Activated CD4-positive, alpha-beta T cell treated with anti-CD3 and anti-CD28 coated beads, Interleukin-2, amount 50 U/mL, for 48 hours (primary cell): ENCODE measurements around the gene GALNT6.
A peak's percentile ranks its signal among the peaks of the same experiment; 100 is the strongest.

ENCODE experiments used
- DNase-seq, 2 experiments: peaks; one replicate each; pipeline ENCODE4 v3.0.0-alpha.2; 2020

Gene GALNT6

DNA sequence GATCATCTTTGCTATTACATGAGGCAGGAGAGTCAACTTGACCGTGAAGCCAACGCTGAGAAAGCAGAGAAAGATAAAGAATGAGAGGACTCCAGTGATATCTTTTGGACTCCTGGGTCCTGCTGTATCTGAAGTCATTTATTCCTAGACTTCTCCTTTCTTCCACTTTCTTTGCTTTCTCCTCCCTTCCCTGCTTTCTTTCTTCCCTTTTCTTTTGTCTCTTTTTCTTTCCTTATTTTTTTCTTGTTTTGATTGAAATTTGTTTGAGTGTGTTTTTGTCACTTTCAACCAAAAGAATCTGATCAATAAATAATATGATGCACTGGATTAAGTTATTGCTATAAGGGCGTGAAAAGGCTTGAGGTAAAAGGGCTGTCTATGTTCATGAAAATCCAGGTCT is 13.4 kb upstream of the GALNT6 start:
- no peak for DNase-seq

DNA sequence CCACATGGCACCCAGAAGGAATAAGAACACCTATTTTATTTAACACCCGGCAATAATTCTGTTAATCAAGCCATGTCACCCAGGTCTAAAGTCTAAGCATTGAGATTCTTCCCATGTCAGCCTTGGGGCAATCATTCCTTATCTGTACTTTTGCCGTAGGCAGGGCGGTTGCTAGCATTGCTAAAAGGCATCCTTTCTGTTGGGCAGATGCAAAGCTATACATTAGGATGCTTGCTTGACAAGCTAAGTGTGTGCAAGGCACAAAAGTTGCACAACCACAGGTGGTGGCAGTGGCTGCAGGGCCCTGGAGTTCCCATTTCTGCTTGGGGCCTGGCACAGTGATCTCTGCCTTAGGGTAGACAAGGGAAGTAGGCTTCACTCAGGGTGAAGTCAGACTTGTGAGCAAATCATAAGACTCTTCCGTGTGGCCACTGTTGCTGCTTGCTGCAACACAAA is 12.5 kb upstream of the GALNT6 start:
- DNase-seq: no peak

DNA sequence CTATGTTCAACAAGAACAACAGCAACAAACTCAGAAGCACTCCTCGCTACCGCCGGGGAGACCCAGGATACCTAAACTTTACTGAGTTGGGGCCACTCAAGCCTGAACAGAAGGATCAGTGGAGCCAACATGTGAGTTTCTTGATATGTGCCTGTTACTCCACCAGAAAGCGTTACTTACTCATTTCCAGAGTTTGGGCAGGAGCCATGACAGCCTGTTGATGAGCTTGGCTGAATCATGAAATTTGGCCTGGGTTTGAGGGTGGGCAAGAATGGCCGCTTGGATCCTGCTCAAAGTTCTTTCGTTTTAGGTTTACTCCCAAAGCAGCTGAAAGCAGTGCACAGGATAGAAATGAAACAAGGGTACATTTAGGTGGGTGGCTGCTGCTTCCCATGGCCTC is 12.0 kb upstream of the GALNT6 start:
- no peak for DNase-seq

DNA sequence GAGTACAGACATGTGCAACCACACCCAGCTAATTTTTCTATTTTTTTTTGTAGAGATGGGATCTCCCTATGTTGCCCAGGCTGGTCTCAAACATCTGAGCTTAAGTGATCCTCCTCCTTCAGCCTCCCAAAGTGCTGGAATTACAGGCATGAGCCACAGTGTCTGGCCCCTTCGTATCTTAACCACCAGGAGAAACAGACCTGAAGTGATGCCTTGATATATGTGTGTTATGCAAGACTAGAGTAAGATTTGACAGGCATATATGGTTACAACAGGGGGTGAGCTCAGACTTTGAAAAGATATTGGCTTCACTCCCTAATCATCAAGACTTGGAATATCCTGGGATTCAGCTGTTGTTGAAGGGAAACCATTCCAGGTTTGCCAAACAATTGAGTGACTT is 10.7 kb upstream of the GALNT6 start:
- no peak for DNase-seq

DNA sequence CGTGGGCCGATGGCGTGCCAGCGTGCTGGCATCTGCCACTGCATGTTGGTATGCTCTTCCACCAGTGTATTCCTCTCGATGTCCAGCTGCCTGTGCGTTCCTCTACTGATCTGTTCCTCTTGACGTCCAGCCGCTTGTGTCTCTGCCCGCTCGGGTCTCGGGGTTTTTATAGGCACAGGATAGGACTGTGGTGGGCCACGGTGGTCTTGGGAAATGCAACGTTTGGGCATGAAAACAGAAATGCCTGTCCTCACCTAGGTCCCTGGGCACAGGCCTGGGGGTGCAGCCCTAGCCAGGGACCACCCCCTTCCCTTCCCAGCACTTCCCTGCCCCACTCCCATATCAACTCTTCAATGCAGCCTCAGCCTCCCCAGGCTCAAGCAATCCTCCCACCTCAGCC is 10.3 kb upstream of the GALNT6 start:
- DNase-seq: no peak

DNA sequence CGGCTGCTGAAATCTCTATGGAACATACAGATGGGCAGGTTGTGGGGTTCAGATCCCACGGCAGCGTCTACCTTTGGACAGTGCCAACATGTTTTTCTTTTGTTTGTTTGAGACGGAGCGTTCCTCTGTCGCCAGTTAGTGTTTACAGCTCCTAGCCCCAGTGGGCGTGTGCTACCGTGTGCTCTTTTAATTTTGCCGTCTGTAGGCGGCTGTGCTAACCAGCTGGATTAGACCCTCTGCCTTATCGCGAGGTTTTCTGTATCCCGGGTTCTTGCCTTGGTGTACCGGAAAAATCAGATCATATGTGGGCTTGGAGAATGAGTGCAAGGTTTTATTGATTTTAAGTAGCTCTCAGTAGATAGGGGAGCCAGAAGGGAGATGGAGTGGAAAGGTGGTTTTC is 9.8 kb upstream of the GALNT6 start:
- no peak for DNase-seq

DNA sequence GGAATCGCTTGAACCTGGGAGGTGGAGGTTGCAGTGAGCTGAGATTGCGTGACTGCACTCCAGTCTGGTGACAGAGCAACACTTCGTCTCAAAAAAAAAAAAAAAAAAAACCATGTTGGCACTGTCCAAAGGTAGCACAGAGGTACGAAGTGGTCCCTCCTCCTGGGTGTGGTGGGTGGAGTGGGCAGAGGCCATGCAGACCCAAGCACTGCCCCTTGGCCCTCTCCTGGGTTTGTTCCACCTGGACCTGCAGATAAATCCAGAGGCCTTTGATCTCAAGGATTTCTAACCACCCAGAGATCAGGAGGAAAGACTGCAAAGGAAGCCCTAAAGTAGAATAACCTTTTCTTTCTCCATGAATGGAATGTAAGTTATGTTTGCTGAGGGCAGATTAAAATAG is 8.7 kb upstream of the GALNT6 start:
- DNase-seq: no peak

DNA sequence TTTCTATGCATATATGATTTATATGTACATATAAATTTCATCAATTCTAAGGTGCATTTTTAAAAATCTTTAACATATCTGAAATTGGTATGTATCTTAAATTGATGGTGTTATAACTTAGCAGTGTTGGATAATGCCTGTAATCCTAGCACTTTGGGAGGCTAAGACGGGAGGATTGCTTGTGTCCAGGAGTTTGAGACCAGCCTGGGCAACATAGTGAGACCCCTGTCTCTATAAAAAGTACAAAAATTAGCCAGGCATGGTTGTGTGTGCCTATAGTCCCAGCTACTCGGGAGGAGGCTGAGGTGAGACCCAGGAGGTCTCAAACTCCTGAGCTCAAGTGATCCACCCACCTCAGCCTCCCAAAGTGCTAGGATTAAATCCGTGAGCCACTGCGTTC is 6.5 kb upstream of the GALNT6 start:
- DNase-seq: no peak

- DNase-seq: peak; percentile 29 to 52
Observed at GRCh38 chr12:51395283-51396230, 4.4 kb upstream of the GALNT6 start.

- DNase-seq: peak; percentile 52 to 61
Observed at GRCh38 chr12:51393676-51394545, 2.7 kb upstream of the GALNT6 start.

DNA sequence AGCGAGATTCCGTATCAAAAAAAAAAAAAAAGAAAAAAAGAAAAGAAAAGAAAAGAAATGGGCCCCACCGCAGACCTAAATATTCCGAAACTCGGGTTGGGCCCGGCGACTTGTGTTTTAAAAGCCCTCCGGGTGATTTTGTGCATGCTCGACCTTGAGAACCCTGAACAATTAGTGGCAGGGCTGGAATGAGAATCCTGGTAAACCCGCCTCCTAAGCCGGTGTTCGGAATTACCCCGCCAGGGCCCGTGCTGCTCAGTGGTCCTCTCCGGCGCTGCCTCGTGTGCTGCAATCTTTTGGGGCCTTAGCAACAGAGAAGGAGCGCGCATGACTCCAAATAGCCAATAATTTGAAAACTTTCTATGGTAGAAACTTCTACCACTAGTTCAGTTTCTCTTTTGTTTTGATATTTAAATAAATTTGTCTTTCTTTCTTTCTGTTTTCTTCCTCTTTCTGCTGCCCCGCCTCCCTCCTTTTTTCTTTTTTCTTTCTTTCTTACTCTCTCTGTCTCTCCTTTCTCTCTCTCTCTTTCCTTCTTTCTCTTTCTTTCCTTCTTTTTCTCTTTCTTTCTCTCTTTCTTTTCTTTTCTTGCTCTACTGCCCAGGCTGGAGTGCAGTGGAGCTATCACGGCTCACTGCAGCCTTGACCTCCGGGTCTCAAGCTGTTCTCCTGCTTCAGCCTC is 1.5 kb upstream of the GALNT6 start:
- DNase-seq: no peak

DNA sequence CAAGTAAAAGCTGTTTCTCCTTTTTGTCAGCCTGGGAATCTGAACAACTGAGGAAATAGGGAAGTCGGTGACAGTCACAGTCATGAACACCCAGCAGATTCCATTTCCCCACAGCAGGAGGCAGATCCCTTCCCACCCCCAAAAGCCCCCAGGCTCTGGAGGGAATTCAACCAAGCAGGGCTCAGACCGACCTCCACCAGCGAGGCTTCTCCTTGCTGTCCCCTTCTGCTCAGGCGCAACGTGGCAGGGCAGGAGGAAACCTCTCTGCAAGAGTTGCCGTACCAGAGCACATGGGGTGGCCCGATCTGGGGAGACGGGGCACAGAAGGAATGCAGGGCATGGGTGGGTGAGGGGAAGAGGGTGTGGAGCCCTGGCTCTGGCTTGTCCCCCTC is 319 bp downstream of the GALNT6 start:
- peak; percentile 34 to 42 for DNase-seq

- no peak for DNase-seq
Observed at GRCh38 chr12:51390457-51390856, 749 bp downstream of the GALNT6 start.

GRCh38 chr12:51389302-51389999 is 1.8 kb downstream of the GALNT6 start:
- DNase-seq: peak in 1 of 2 experiments; percentile 9

GRCh38 chr12:51388846-51389245 is 2.4 kb downstream of the GALNT6 start:
- no peak for DNase-seq

DNA sequence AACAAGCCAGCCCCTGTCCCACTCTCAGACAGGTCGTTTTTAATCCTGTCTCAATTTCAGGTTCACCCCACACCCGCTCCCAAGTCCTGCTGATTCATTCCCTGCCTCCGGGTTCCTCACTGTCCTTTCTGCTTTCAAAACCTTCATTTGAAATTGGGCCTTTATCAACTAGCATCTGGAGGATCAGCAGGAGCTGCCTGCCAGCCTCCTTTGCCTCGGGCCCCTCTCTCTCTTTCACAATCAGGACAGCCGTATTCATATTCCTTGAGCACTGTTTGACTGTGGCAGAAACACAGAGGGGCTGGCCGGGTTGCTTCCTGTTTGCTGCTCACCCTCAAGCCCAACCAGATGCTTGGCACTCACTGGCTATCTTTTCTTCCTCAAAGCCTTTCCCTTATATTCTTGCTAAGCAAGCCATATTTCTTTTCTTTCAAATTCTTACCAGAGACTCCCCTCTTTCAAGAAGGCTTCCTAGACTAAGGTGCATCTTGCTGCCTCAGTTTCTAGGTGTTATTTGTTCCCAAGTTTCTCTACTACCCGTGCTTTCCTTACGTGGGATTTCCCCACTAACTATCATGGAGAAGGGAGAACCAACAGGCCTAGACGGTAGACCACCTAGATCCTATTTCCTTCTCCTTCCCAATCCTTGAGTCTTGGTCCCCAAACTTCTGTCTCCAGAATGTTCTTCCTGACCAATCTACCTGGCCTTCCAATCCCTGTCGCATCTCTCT is 3.0 kb downstream of the GALNT6 start:
- DNase-seq: no peak

DNA sequence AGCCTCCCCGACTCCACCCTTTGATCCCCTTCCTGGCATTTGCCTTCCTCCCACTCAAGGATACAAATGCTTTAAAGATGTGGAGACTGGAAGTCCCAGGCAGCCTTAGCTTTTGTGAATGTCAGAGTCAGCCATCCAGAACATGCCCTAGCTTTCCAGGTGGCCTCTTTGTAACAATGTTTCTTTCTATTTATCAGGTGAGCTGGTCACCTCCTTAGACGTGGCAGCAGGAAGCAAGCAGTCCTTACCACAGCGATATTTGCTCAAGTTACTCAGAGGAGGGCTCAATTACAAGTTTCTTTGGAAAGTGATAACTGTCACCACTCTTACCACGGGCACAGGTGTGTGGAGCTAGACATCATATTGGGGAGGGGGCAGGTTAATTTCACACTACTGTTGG is 4.9 kb downstream of the GALNT6 start:
- no peak for DNase-seq

DNA sequence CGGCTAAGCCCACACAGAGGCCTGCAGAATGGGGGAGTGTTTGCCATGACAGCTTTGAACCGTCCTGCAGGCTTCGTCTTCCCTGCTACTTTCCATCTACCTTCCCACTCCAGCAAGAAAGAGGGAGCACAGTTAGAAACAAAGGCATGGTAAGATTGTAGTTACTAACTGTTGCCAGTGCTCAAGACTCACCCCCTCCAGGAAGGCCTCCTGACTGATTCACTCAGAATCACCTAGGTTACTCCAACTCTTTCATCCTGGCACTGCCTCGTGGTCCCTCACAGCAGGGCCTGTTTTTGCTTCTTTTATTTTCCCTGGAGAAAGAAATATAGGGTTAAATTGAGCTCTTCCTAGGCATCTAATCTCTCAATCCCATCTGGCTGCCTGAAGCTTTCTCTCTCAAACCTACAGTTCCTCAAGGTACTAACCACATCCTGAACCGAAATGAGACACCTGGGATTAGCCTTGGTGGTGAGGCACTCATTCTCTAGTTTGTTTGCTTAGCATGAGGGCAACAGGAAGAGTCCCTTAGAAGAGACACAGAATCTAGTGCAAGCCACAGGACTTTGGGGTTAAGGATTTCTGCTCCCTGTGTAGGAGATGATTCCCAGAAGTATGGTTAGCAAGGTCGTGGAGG is 7.8 kb downstream of the GALNT6 start:
- no peak for DNase-seq

- no peak for DNase-seq
Observed at GRCh38 chr12:51382173-51382572, 9.0 kb downstream of the GALNT6 start.

DNA sequence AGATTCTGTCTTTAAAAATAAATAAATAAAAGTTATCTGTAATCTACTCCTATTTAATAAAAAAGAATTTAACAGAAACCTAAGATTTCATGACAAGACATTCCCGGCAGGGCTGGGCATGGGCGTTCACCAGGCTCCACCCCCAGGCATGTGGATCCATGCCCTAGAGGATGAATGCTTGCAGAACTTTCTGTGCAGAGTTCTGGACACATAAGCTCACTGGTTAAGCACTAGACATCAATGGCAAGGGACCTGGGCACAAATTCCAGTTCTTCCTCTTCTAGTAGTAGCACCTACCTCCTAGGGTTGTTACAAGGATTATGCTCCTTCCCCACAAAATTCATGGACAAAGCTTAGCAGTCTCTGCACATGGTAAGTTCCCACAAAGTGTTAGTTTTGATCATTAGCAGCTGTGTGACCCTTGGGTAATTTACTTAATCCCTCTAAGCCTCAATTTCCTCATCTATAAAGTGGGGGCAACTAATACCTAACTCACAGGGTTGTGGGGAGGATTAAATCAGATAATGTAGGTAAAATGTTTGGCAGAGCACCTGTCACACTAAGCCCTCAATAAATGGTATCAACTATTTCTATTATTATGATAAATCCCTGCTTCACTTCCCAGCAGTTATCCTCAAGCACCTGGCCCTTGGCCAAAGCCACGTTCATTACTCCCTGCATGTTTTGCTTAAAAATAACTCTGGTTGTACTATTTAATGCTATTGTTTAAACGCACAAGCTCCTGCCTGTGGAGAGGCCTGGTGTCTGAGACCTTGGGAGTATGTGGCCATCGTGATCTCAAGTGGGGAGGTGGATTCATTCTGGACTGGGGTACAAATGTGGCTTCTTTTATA is 9.8 kb downstream of the GALNT6 start:
- no peak for DNase-seq
